NCI-H2081 treated with DMSO at 0.1 percent for 48 hours (cell line): ENCODE measurements around the gene MTCH1.

Source experiments
- DNase-seq: peaks from one replicate; lab custom pipeline; 2025; lab: John Stamatoyannopoulos, UW

MTCH1 gene

GRCh38 chr6:36970892-36971842 is 14.8 kb downstream of the MTCH1 start:
- no peak for DNase-seq

GRCh38 chr6:36969988-36970891 is 15.8 kb downstream of the MTCH1 start:
- no peak for DNase-seq

- no peak for DNase-seq
Observed at GRCh38 chr6:36969240-36969691, 16.7 kb downstream of the MTCH1 start.

DNA sequence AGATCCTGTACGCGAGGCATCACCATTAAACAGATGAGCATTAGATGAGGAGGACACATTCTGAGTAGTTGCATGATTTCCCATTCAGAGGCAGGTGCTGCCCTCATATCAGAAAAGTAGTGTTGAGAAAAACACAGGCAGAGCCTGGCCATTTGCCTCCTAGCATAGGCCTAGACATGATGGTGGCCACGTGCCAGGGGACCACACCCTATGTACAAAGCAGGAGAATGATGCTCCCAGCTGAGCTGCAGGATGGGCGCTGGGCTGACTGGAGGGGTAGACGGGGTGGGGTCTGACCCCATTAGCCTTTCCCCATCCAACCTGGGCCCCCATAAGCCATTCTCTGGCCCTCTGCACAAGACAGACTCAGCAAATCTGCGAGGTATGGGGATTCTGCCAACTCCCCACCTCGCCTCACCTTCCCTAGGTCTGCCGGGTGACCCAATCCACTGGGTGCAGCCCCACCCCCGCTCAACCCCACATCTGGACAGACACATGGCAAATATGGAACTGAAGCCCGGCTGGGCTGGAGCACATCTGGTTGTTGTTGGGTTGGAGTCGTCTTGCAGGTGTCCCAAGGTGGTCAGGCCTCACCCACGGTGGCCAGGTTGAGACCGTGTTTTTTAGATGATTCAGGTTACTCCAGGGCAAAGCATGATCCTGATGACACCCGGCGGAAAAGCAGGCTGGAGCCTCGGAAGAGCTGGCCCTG is 17.6 kb downstream of the MTCH1 start:
- no peak for DNase-seq

GRCh38 chr6:36967757-36968156 is 18.2 kb downstream of the MTCH1 start:
- no peak for DNase-seq

GRCh38 chr6:36967301-36967700 is 18.7 kb downstream of the MTCH1 start:
- no peak for DNase-seq

- no peak for DNase-seq
Observed at GRCh38 chr6:36964908-36965307, 21.1 kb downstream of the MTCH1 start.

GRCh38 chr6:36964349-36964748 is 21.6 kb downstream of the MTCH1 start:
- DNase-seq, result no peak

- no peak for DNase-seq
Observed at GRCh38 chr6:36963451-36964290, 22.3 kb downstream of the MTCH1 start.

DNA sequence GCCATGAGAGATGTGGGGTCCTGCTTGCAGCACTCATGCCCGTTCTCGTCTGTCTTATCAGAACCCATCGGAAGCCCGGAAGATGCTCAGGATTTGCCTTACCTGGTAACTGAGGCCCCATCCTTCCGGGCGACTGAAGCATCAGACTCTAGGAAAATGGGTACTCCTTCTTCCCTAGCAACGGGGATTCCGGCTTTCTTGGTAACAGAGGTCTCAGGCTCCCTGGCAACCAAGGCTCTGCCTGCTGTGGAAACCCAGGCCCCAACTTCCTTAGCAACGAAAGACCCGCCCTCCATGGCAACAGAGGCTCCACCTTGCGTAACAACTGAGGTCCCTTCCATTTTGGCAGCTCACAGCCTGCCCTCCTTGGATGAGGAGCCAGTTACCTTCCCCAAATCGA is 23.1 kb downstream of the MTCH1 start:
- no peak for DNase-seq

DNA sequence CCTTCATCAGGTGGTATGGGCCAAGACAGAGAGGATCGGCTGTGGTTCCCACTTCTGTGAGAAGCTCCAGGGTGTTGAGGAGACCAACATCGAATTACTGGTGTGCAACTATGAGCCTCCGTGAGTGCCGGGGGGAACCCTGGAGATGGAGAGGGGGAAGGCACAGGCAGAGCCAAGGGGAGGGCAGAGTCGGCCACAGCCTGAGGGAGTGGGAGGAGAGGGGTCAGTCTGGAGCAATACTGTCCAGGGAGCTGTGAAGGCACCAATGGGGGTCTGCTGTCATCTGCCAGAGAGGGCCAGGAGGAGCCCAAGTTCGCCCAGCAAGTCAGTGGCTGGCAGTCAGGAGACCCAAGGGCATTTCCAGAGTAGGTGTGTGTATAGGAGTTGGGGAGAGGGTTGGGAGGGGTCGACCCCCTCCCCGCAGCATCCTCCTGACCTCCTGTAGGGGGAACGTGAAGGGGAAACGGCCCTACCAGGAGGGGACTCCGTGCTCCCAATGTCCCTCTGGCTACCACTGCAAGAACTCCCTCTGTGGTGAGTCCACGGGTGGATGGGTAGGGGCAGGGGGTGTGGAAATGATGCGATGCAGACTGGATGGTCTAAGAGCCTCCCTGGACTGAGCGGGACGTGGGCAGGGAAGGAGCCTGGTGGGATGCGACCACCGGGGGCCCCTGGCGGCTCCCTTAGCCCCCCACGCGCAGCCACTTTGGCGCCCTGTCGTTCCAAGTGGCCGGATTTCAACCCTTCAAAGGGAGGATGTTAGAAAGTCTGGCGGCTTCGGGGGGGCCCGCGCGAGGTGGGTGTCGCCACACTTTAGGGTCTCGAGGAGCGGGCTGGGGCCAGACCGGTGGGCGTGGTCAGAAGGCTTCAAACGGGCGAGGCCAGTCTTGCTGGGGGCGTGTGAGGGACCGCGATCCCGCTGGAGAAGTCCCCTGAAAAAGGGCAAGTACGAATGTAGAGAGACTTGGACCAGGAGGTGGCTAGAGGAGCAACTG is 24.3 kb downstream of the MTCH1 start:
- no peak for DNase-seq

DNA sequence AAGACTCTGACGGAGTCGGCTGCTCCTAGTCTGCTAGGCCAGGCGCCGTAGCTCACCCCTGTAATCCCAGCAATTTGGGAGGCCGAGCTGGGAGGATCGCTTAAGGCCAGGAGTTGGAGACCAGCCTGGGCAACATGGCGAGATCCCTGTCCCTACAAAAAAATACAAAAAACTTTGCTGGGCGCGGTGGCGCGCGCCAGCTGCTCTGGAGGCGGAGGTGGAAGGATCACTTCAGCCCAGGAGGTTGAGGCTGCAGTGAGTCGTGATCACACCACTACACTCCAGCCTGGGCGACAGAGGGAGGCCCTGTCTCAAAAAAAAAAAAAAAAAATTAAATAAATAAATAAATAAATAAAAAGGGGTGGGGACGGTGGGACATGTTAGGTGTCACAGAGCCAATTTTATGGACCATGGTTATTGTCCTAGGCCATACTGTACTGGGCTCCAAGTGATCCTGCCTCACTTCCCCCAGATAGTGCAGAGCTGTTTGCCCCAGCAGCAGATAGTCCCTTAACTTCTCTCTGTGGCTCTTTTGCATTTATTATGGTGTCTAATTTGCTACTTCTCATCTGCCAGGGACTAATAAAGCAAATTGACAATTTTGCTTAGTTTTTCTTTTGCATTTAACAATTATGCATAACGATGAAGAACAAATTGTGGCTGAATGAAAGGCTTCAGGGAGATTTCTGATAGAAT is 26.3 kb downstream of the MTCH1 start:
- DNase-seq, result no peak

DNA sequence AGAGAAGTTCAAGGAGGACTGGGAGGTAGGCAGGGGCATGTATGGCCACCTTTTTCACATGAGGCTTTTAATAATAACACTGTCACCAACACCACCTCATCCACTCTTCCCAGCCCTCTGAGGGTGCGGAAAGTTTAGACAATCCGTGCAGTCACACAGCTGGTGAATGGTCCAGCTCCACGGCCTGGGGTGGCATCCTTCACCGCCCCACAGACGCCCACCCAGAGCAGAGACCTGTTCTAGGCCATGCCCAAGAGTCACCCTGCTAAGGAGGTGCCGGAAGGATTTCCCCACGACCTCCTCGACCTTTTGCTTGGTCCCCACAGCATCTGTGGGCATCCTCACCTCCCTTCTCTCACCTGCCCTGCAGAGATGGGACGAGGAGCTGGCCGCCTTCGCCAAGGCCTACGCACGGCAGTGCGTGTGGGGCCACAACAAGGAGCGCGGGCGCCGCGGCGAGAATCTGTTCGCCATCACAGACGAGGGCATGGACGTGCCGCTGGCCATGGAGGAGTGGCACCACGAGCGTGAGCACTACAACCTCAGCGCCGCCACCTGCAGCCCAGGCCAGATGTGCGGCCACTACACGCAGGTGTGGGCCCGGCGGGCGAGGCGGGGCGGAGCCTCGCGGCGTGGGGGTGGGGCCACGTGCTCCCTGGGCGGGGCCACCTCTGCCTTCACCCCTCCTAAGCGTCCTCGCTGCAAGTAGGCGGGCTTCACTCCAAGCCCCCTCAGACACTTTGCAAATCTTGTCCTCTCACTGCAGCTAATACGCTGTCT is 27.0 kb downstream of the MTCH1 start:
- no peak for DNase-seq

DNA sequence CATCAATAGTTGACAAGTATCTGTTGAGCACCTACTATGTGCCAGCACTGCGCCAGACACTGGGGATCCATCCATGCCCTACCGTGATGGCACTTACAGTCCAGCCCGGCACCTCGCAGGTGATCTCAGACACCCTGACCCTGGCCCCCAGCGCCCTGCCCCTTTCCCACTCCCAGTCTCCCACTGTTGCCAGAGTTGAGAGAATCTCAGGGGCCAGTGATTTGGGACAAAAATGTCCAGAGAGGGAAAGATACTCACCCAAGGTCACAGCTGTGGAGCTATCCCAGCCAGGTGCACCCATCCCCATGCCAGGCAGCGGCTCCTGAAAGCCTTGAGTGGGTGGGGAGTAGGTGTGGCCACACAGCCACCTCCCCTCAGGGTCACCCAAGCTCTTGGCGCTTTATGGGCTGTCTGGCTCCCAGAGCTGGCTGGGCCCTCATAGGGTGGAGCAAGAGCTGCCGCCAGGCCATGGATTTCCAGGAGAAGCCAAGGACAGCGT is 28.2 kb downstream of the MTCH1 start:
- DNase-seq, result no peak

DNA sequence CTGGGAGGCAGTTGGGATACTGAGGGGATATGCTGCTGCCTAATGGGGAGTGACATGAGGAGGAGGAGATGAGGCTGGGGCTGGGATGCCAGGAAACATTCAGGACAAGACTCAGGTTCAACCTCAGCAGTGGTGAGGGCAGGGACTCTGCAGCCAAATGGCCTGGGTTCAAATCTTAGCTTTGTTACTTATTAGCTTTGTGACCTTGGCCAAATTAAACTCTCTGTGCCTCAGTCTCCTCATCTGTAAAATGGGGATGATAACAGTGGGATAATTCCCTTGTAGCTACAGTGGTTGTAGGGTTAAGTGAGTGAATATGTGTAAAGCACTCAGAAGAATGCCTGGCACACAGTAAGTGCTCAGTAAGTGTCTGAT is 29.6 kb downstream of the MTCH1 start:
- no peak for DNase-seq

- no peak for DNase-seq
Observed at GRCh38 chr6:36955671-36956445, 30.1 kb downstream of the MTCH1 start.

DNA sequence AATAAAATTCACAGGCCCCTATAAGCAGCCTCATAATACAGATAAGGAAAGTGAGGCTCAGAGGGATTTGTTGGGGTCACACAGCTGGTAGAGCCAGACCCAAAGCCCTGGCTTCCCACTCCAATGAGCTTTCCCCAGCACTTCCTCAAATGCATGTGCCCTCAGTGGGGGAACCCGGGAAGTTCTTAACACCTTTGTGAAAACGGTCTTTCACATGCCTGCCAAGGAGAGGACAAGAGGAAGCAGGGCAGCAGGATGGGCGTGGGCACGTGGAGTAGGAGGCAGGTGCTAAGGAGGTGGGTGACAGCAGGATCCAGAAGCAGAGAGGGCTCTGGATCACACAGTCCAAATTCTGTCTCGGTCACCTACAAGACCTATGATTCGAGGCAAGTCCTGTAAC is 30.9 kb downstream of the MTCH1 start:
- no peak for DNase-seq
